HG02943 (cell line): ENCODE measurements around the gene NIT1.
A peak's percentile ranks its signal among the peaks of the same experiment; 100 is the strongest.

ENCODE experiments used
- ATAC-seq: cut with Tn5 transposase; IDR thresholded peaks from one replicate; pipeline ENCODE4 v1.9.1; 2021; ENCODE audit warnings: mild to moderate bottlenecking, low read depth, moderate library complexity; ENCODE audit not compliant: unreplicated experiment

The NIT1 gene

GRCh38 chr1:161140755-161141400, 23.0 kb downstream of the NIT1 start:
- ATAC-seq: no peak

DNA sequence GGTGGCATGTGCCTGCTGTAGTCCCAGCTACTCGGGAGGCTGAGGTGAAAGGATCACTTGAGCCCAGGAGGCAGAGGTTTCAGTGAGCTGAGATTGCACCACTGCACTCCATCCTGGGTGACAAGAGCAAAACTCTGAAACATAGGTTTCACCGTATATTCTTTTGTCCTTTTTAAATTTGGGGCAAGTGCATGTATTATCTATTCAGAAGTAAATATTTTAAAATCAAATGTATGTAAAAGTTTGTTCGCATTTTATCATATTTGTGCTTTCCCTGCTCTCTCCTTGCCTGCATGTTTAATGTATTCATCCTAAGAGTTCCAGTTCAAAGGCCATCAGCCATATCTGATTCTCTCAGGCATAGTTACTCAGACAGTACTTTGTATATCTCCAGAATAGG, 27.9 kb downstream of the NIT1 start:
- ATAC-seq: no peak

GRCh38 chr1:161153176-161153575, 35.3 kb downstream of the NIT1 start:
- no peak for ATAC-seq

GRCh38 chr1:161153682-161154337, 35.9 kb downstream of the NIT1 start, which contains the start of gene UFC1:
Gene UFC1 (plus strand): TSS chr1:161153978. CDS start chr1:161153998, 20 bp downstream.
- ATAC-seq: peak; percentile 79

DNA sequence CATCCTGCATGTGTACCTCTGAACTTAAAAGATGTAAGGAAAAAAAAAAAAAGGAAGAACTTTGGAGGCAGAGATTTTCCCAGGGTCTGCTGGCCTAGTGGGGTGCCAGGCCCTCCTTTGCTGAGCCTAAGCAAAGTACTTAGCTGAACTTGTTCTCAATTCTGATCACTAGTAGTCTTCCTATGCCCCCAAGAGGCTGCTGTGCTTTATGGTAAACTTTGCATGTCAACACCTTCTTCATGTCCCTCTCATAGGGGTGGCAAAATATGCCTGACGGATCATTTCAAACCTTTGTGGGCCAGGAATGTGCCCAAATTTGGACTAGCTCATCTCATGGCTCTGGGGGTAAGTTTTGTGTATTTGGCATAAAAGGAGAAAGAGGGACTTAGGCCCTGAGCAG, 40.0 kb downstream of the NIT1 start:
- ATAC-seq: no peak

DNA sequence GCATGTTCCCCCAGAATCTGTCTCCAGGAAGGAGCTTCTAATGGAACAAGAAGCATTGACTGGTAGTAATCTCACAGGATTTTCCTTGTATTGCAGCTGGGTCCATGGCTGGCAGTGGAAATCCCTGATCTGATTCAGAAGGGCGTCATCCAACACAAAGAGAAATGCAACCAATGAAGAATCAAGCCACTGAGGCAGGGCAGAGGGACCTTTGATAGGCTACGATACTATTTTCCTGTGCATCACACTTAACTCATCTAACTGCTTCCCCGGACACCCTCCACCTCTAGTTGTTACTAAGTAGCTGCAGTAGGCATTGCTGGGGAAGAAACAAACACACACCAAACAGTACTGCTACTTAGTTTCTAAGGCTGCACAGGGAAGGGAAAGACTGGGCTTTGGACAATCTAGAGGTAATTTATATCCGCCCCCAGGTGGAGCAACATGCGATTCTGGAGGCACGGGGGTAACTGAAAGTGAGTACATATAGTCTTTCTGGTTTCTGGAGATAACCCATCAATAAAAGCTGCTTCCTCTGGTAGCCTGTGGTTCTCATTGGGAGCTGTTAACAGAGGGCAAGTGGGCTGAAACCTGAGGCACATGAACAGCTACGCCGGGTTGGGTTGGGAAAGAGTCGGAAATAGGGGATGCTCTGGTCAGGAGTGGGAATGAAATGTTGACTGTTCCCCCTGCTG, 40.6 kb downstream of the NIT1 start:
- peak; percentile 23 for ATAC-seq

GRCh38 chr1:161159087-161159912, 41.4 kb downstream of the NIT1 start, which contains the start of gene USP21:
Gene USP21 (plus strand): TSS chr1:161159500. CDS start chr1:161160641, 1,141 bp downstream.
- ATAC-seq: peak; percentile 83

DNA sequence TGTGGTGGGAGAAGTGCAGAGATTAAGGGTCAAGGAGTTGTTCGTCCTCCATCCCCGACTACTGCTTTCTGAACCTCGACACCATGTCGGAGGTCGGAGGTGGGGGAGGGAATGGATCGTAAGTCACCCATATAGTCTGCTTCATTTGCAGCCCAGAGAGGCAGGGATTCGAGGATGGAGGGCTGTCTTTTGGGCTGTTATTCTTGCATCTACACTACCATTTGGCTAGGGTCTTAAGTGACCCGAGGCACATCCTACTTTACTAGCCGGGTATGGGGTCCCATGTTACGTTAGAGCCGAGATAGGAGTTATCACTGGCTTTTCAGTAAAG, 42.0 kb downstream of the NIT1 start:
- no peak for ATAC-seq

DNA sequence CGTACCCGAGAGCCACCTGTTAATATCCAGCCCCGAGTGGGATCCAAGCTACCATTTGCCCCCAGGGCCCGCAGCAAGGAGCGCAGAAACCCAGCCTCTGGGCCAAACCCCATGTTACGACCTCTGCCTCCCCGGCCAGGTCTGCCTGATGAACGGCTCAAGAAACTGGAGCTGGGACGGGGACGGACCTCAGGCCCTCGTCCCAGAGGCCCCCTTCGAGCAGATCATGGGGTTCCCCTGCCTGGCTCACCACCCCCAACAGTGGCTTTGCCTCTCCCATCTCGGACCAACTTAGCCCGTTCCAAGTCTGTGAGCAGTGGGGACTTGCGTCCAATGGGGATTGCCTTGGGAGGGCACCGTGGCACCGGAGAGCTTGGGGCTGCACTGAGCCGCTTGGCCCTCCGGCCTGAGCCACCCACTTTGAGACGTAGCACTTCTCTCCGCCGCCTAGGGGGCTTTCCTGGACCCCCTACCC, 42.8 kb downstream of the NIT1 start:
- no peak for ATAC-seq

- ATAC-seq: no peak
Observed at GRCh38 chr1:161161652-161162051, 43.7 kb downstream of the NIT1 start.

- no peak for ATAC-seq
Observed at GRCh38 chr1:161162052-161162451, 44.1 kb downstream of the NIT1 start.

- ATAC-seq: no peak
Observed at GRCh38 chr1:161162806-161163205, 44.9 kb downstream of the NIT1 start.

DNA sequence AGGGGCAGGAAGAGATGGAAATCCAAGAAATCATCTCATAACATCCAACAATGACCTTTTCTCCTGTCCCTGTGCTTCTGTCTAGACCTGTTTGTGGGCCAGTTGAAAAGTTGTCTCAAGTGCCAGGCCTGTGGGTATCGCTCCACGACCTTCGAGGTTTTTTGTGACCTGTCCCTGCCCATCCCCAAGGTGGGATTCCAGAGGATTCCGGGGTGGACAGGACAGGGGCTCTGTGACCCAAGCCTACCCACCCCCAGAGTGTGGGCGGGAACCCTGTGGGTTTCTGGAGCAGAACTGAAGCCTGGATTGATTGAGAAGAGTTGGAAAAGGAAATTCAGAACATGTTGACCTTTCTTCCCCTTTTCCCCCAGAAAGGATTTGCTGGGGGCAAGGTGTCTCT, 45.9 kb downstream of the NIT1 start:
- ATAC-seq: no peak

- ATAC-seq: no peak
Observed at GRCh38 chr1:161164901-161165610, 47.2 kb downstream of the NIT1 start.

GRCh38 chr1:161165742-161166668, 48.1 kb downstream of the NIT1 start, which contains the start of gene PPOX:
Gene PPOX (plus strand): TSS chr1:161166426. CDS start chr1:161166848, 422 bp downstream.
- peak; percentile 94 for ATAC-seq

GRCh38 chr1:161166669-161167548, 49.0 kb downstream of the NIT1 start:
- ATAC-seq: no peak

- ATAC-seq: no peak
Observed at GRCh38 chr1:161168906-161169305, 51.0 kb downstream of the NIT1 start.
